HG03039 (cell line): ENCODE data around the gene ADAM21.
"Not testable (repeated sequence)": the region's sequence is repeated elsewhere in the genome, so short reads cannot be mapped to it uniquely, and the experiment has no call there.

ENCODE experiments used
- ATAC-seq: cut with Tn5 transposase; IDR thresholded peaks from one replicate; pipeline ENCODE4 v1.9.1; 2021; ENCODE audit warnings: mild to moderate bottlenecking, moderate library complexity; ENCODE audit not compliant: unreplicated experiment

Gene ADAM21

DNA sequence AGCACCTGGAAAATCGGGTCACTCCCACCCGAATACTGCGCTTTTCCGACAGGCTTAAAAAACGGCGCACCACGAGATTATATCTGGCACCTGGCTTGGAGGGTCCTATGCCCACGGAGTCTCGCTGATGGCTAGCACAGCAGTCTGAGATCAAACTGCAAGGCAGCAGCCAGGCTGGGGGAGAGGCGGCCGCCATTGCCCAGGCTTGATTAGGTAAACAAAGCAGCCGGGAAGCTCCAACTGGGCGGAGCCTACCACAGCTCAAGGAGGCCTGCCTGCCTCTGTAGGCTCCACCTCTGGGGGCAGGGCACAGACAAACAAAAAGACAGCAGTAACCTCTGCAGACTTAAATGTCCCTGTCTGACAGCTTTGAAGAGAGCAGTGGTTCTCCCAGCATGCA, 23.5 kb downstream of the ADAM21 start:
- not testable (repeated sequence) for ATAC-seq

GRCh38 chr14:70477356-70478105, 25.6 kb downstream of the ADAM21 start:
- not testable (repeated sequence) for ATAC-seq

DNA sequence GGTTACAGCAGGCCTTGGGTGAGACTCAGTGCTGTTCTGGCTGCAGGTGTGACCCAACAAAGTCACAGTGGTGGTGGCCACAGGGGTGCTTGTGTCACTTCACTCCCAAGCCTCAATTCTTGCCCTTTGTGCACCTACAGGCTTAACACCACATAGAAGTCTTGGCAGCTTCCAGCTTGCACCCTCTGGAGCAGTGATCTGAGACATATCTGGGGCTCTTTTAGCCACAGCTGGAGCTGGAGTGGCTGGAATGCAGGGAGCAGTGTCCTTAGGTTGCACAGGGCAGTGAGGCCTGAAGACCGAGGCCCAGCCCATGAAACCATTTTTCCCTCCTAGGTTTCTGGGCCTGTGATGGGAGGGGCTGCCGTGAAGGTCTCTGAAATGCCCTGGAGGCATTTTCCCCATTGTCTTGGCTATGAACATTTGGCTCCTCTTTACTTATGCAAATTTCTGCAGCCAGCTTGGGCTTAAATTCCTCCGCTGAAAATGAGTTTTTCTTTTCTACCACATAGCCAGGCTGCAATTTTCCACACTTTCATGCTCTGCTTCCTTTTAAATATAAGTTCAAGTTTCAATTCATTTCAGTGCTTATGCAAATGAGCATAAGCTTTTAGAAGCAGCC, 37.7 kb downstream of the ADAM21 start:
- ATAC-seq = no peak

- no peak for ATAC-seq
Measured at GRCh38 chr14:70498191-70498590, 46.2 kb downstream of the ADAM21 start.
